Measurements from ENCODE around the gene DAGLB. TPM values are rescaled to one million over a fixed set of nuclear protein-coding genes. Genes with fewer than 3 reads are reported as not detected.
"Not testable (repeated sequence)": the region's sequence is repeated elsewhere in the genome, so short reads cannot be mapped to it uniquely, and the experiment has no call there.

DAGLB gene
- total RNA-seq, 2 donors from 2014 or later = 9.7 to 20.4 TPM

- TF ChIP-seq POLR2AphosphoS5 (IDR thresholded peaks at IDR 0.05) = no peak
- TF ChIP-seq CTCF (IDR thresholded peaks at IDR 0.05) = no peak
- no peak for TF ChIP-seq POLR2A (IDR thresholded peaks at IDR 0.05)
- Histone ChIP-seq H3K9me3 (no peaks in the 10 kb centered on the region), H3K4me3 (no peak overlapping the region), H3K36me3 (no peaks in the 10 kb centered on the region), H3K4me1 (replicated peaks) (peaks cover 14% of the 10 kb centered on the region), H3K27ac (no peak overlapping the region), H3K27me3 (replicated peaks; ENCODE audit: insufficient read depth) (no peaks in the 10 kb centered on the region)
- DNase-seq (ENCODE audit: low spot score) = no peak
- intact Hi-C loops (cut with DNase I) = no loop called here
- WGBS = 73% methylated on average over 3 of the region's 3 CpGs
Measured at GRCh38 chr7:6380310-6381095, 67.3 kb downstream of the DAGLB start.

GRCh38 chr7:6379886-6380285 is 67.9 kb downstream of the DAGLB start:
- no peak for DNase-seq (ENCODE audit: low spot score)
- Histone ChIP-seq H3K27me3 (replicated peaks; ENCODE audit: insufficient read depth) (no peaks in the 10 kb centered on the region), H3K4me1 (replicated peaks) (peaks cover 10% of the 10 kb centered on the region), H3K27ac (no peak overlapping the region), H3K4me3 (no peak overlapping the region), H3K9me3 (no peaks in the 10 kb centered on the region), H3K36me3 (no peaks in the 10 kb centered on the region)
- no peak for TF ChIP-seq CTCF (IDR thresholded peaks at IDR 0.05)
- TF ChIP-seq POLR2A (IDR thresholded peaks at IDR 0.05) = no peak
- intact Hi-C loops (cut with DNase I) = no loop called here
- 72% methylated on average over 7 of the region's 7 CpGs for WGBS

GRCh38 chr7:6378556-6378955 is 69.2 kb downstream of the DAGLB start:
- H3K27ac ChIP-seq; H3K36me3 ChIP-seq; intact Hi-C loops (cut with DNase I); H3K27me3 ChIP-seq (replicated peaks; ENCODE audit: insufficient read depth); H3K9me3 ChIP-seq; DNase-seq (ENCODE audit: low spot score); H3K4me3 ChIP-seq; H3K4me1 ChIP-seq (replicated peaks): not testable (repeated sequence)
- WGBS = 92% methylated on average over 5 of the region's 5 CpGs

- no peak overlapping the region for H3K4me3 ChIP-seq
- WGBS = 49% methylated on average over 7 of the region's 7 CpGs
- intact Hi-C loops (cut with DNase I) = no loop called here
- H3K4me1 ChIP-seq (replicated peaks) = no peaks in the 10 kb centered on the region
- no peak for TF ChIP-seq CTCF (IDR thresholded peaks at IDR 0.05)
- no peak for TF ChIP-seq POLR2A (IDR thresholded peaks at IDR 0.05)
- no peak for TF ChIP-seq POLR2AphosphoS5 (IDR thresholded peaks at IDR 0.05)
- no peaks in the 10 kb centered on the region for H3K9me3 ChIP-seq
- H3K27ac ChIP-seq = no peak overlapping the region
- H3K36me3 ChIP-seq = no peaks in the 10 kb centered on the region
- no peak for DNase-seq (ENCODE audit: low spot score)
- H3K27me3 ChIP-seq (replicated peaks; ENCODE audit: insufficient read depth) = no peaks in the 10 kb centered on the region
Measured at GRCh38 chr7:6376820-6377219, 70.9 kb downstream of the DAGLB start.

- no peaks in the 10 kb centered on the region for H3K4me1 ChIP-seq (replicated peaks)
- H3K27me3 ChIP-seq (replicated peaks; ENCODE audit: insufficient read depth) = no peaks in the 10 kb centered on the region
- H3K9me3 ChIP-seq = no peaks in the 10 kb centered on the region
- H3K4me3 ChIP-seq = peak overlapping the region; percentile 71 to 76
- peak overlapping the region; percentile 88 to 93 for H3K27ac ChIP-seq
- intact Hi-C loops (cut with DNase I) = no loop called here
- 4% methylated on average over 23 of the region's 23 CpGs for WGBS
- H3K36me3 ChIP-seq = no peaks in the 10 kb centered on the region
- DNase-seq (ENCODE audit: low spot score) = no peak
- TF ChIP-seq POLR2AphosphoS5 (IDR thresholded peaks at IDR 0.05) = no peak
Measured at GRCh38 chr7:6375348-6376101, 72.2 kb downstream of the DAGLB start.

Measured in prostate gland (tissue), 2 donors.